Calu3 (cell line): Measurements from ENCODE around the gene USP40. TPM values are rescaled to one million over a fixed set of nuclear protein-coding genes. Genes with fewer than 3 reads are reported as not detected.

Source experiments
- BruUV-seq: library from RNA; stranded (reverse); fragments of 400-500 nt; replicated peaks from 2 replicates; lab custom pipeline; 2021; lab: Mats Ljungman, UMichigan
- CTCF ChIA-PET: fragments of 300-600 bp; sonication (Branson Sonifier 250); formaldehyde crosslinking; loops from one replicate; lab custom pipeline; 2022; ENCODE audit warnings: antibody characterized with exemption; lab: Charles Lee
- DNase-seq: peaks from one replicate; pipeline ENCODE4 v3.0.0; 2022
- H3K27ac Mint-ChIP-seq: one replicate; pipeline ENCODE4 v1.8.0; 2022; ENCODE audit warnings: mixed read lengths; ENCODE audit not compliant: unreplicated experiment
- H3K27me3 Mint-ChIP-seq: one replicate; pipeline ENCODE4 v1.8.0; 2022; ENCODE audit warnings: mixed read lengths; ENCODE audit not compliant: unreplicated experiment
- H3K36me3 Mint-ChIP-seq: one replicate; pipeline ENCODE4 v1.8.0; 2022; ENCODE audit warnings: mild to moderate bottlenecking, moderate library complexity, mixed read lengths; ENCODE audit not compliant: insufficient read depth, unreplicated experiment
- H3K4me1 Mint-ChIP-seq: one replicate; pipeline ENCODE4 v1.8.0; 2022; ENCODE audit warnings: mild to moderate bottlenecking, low read depth, mixed read lengths; ENCODE audit not compliant: unreplicated experiment
- H3K4me3 Mint-ChIP-seq: one replicate; pipeline ENCODE4 v1.8.0; 2022; ENCODE audit warnings: mild to moderate bottlenecking, low read depth, moderate library complexity, mixed read lengths; ENCODE audit not compliant: unreplicated experiment
- H3K9me3 Mint-ChIP-seq: one replicate; pipeline ENCODE4 v1.8.0; 2022; ENCODE audit warnings: low read depth, mixed read lengths; ENCODE audit not compliant: unreplicated experiment
- CTCF ChIP-seq: fragments of 200-600 bp; IDR thresholded peaks from one replicate; pipeline ENCODE4 v1.8.0; 2022; ENCODE audit warnings: antibody characterized with exemption; ENCODE audit not compliant: unreplicated experiment
- intact Hi-C: fragments of 100-400 bp; cut with micrococcal nuclease; formaldehyde crosslinking; loops from one replicate; pipeline ENCODE4 v1.10.0; 2022; ENCODE audit not compliant: unreplicated experiment
- total RNA-seq: library from RNA; stranded (reverse); gene quantifications from 2 replicates; pipeline ENCODE4 v1.2.3, GENCODE V29; 2022

The USP40 gene
- total RNA-seq, 1 experiment from 2014 or later, result 44.2 TPM

GRCh38 chr2:233503481-233503880 is 63.1 kb downstream of the USP40 start:
- Mint-ChIP-seq H3K36me3 (no peaks in the 10 kb centered on the region), H3K27me3 (no peaks in the 10 kb centered on the region), H3K4me3 (no peak overlapping the region), H3K27ac (no peak overlapping the region), H3K4me1 (no peaks in the 10 kb centered on the region), H3K9me3 (peaks cover 8% of the 10 kb centered on the region)
- intact Hi-C loops, result no loop called here
- no peak for DNase-seq
- CTCF ChIA-PET, result no interaction called here
- TF ChIP-seq CTCF, result no peak
- BruUV-seq, result no TSS peak

GRCh38 chr2:233501198-233502076 is 65.1 kb downstream of the USP40 start:
- no peak for TF ChIP-seq CTCF
- no peaks in the 10 kb centered on the region for H3K27me3 Mint-ChIP-seq
- no peaks in the 10 kb centered on the region for H3K36me3 Mint-ChIP-seq
- no TSS peak for BruUV-seq
- intact Hi-C loops, result no loop called here
- H3K9me3 Mint-ChIP-seq, result peaks cover 8% of the 10 kb centered on the region
- CTCF ChIA-PET, result interaction anchor here (0.7 kb wide), 1 partner anchor 13 kb away, joined by 3 read pairs; no protein-coding TSS in a partner anchor
- no peak for DNase-seq
- H3K4me3 Mint-ChIP-seq, result no peak overlapping the region
- peaks cover 7% of the 10 kb centered on the region for H3K4me1 Mint-ChIP-seq
- no peak overlapping the region for H3K27ac Mint-ChIP-seq

- no peak for DNase-seq
- CTCF ChIA-PET, result no interaction called here
- Mint-ChIP-seq H3K4me1 (peaks cover 7% of the 10 kb centered on the region), H3K4me3 (no peak overlapping the region), H3K36me3 (peaks cover 6% of the 10 kb centered on the region), H3K27ac (no peak overlapping the region), H3K9me3 (peaks cover 8% of the 10 kb centered on the region), H3K27me3 (no peaks in the 10 kb centered on the region)
- no peak for TF ChIP-seq CTCF
- no TSS peak for BruUV-seq
- intact Hi-C loops, result no loop called here
Observed at GRCh38 chr2:233499928-233500327, 66.7 kb downstream of the USP40 start.

- Mint-ChIP-seq H3K9me3 (peaks cover 1% of the 10 kb centered on the region), H3K4me1 (peaks cover 7% of the 10 kb centered on the region), H3K36me3 (peaks cover 6% of the 10 kb centered on the region), H3K4me3 (no peak overlapping the region), H3K27ac (no peak overlapping the region), H3K27me3 (no peaks in the 10 kb centered on the region)
- intact Hi-C loops, result no loop called here
- no TSS peak for BruUV-seq
- CTCF ChIA-PET, result interaction anchor here (0.9 kb wide), 1 partner anchor 50 kb away, joined by 3 read pairs; no protein-coding TSS in a partner anchor
- DNase-seq, result no peak
- TF ChIP-seq CTCF, result no peak
Observed at GRCh38 chr2:233498126-233498525, 68.5 kb downstream of the USP40 start.
